Panc1 (cell line): ENCODE results near the gene CHPT1. TPM values are rescaled to one million over a fixed set of nuclear protein-coding genes. Genes with fewer than 3 reads are reported as not detected.

Experiments used
- ATAC-seq: fragments of 200-7000 bp; cut with Tn5 transposase; 2 replicates; pipeline ENCODE4 v1.9.1; 2020; ENCODE audit warnings: mild to moderate bottlenecking, moderate library complexity
- BruUV-seq: library from RNA; stranded (reverse); fragments of 400-500 nt; replicated peaks from 2 replicates; lab custom pipeline; 2021; lab: Mats Ljungman, UMichigan
- CTCF ChIA-PET: fragments of 300-600 bp; sonication (Branson Sonifier 250); formaldehyde crosslinking; loops from one replicate; lab custom pipeline; 2022; ENCODE audit warnings: antibody characterized with exemption; lab: Charles Lee
- POLR2A ChIA-PET: fragments of 300-600 bp; sonication (Branson Sonifier 250); formaldehyde crosslinking; loops from one replicate; lab custom pipeline; 2022; ENCODE audit warnings: antibody characterized with exemption; lab: Charles Lee
- DNase-seq: peaks from one replicate; pipeline ENCODE4 v3.0.0-alpha.2; 2010; ENCODE audit warnings: low read depth, low spot score
- H3K27ac ChIP-seq: 2 replicates; pipeline ENCODE4 v1.5.1; 2011; ENCODE audit warnings: mild to moderate bottlenecking, low read length, inconsistent platforms
- H3K27me3 ChIP-seq: fragments of 200-500 bp; sonication (Bioruptor generic); 2 replicates; pipeline ENCODE4 v1.6.0; 2014; ENCODE audit warnings: low read length, inconsistent platforms; ENCODE audit not compliant: control insufficient read depth, insufficient read depth
- H3K36me3 ChIP-seq: fragments of 200-500 bp; sonication (Bioruptor generic); 2 replicates; pipeline ENCODE4 v1.5.1; 2014; ENCODE audit warnings: inconsistent platforms, mild to moderate bottlenecking, low read length, moderate library complexity; ENCODE audit not compliant: control insufficient read depth, insufficient read depth
- H3K4me1 ChIP-seq: 2 replicates; pipeline ENCODE4 v1.5.1; 2011; ENCODE audit warnings: inconsistent platforms, mild to moderate bottlenecking, low read length, moderate library complexity; ENCODE audit not compliant: control insufficient read depth, insufficient read depth
- H3K4me3 ChIP-seq, 2 experiments: 2 replicates each; pipeline ENCODE4 v1.5.1; 2011 to 2012; ENCODE audit warnings: low read depth in 2 of 2, low read length in 2 of 2, mild to moderate bottlenecking in 2 of 2, inconsistent platforms in 1 of 2, moderate library complexity in 1 of 2
- H3K9me3 ChIP-seq: fragments of 200-500 bp; sonication (Bioruptor generic); 2 replicates; pipeline ENCODE4 v1.5.1; 2014; ENCODE audit warnings: low read depth, mild to moderate bottlenecking, inconsistent platforms, low read length, moderate library complexity; ENCODE audit not compliant: control insufficient read depth, insufficient read depth
- POLR2AphosphoS5 ChIP-seq: IDR thresholded peaks from 2 replicates; pipeline ENCODE4 v1.6.1; 2012; ENCODE audit warnings: mild to moderate bottlenecking, low read depth, low read length, moderate library complexity
- REST ChIP-seq, 2 experiments: IDR thresholded peaks; 2 replicates each; pipeline ENCODE4 v1.6.1; 2011 to 2012; ENCODE audit warnings: low read depth in 2 of 2, control low read depth in 1 of 2, low read length in 1 of 2, mild to moderate bottlenecking in 1 of 2, moderate library complexity in 1 of 2; ENCODE audit not compliant: insufficient read depth in 1 of 2
- SIN3A ChIP-seq: IDR thresholded peaks from 2 replicates; pipeline ENCODE4 v1.6.1; 2012; ENCODE audit warnings: low read depth, mild to moderate bottlenecking, low read length, moderate library complexity, borderline replicate concordance; ENCODE audit not compliant: insufficient read depth
- TCF7L2 ChIP-seq: IDR thresholded peaks from 2 replicates; pipeline ENCODE4 v1.6.1; 2011; ENCODE audit warnings: mild to moderate bottlenecking, low read depth, low read length, inconsistent platforms
- in situ Hi-C: cut with HindIII; loops from 2 replicates; pipeline ENCODE4 v1.10.0; 2016; ENCODE audit warnings: low sequenced_read_pairs, low pct_unique_long_range_greater_than_20kb
- intact Hi-C: fragments of 100-400 bp; cut with micrococcal nuclease; formaldehyde crosslinking; loops from one replicate; pipeline ENCODE4 v1.10.0; 2022; ENCODE audit not compliant: unreplicated experiment
- total RNA-seq: library from RNA; stranded (reverse); gene quantifications from one replicate; pipeline ENCODE4 v1.2.1, GENCODE V29; 2021; ENCODE audit not compliant: unreplicated experiment
- TF ChIP-seq, protein P1 (sequence below): fragments of 450-650 bp; IDR thresholded peaks from 2 replicates; pipeline ENCODE4 v1.5.1; 2017; ENCODE audit warnings: mild to moderate bottlenecking

The CHPT1 gene
- total RNA-seq, 1 experiment from 2014 or later = 78.3 TPM

DNA sequence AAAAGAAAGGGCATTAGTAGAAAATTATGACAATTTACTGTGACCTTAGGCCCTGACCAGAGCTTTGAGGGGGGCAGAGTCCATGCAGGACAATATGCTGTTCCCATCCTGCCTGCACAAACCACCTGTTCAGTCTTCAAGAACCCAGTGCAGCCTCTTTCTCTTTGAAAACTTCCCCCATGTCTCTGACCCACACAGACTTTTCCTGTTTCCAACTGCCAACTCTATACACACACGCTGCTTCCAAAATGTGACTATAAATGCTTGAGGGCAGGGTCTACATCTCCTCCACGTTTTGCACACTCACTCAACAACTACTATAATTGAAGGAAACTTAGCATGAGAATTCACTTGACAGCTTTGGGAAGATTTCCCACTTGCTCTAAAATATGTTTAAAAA, 78.4 kb downstream of the CHPT1 start:
- ChIA-PET POLR2A (no interaction called here), CTCF (no interaction called here)
- TF ChIP-seq, protein P1, sequence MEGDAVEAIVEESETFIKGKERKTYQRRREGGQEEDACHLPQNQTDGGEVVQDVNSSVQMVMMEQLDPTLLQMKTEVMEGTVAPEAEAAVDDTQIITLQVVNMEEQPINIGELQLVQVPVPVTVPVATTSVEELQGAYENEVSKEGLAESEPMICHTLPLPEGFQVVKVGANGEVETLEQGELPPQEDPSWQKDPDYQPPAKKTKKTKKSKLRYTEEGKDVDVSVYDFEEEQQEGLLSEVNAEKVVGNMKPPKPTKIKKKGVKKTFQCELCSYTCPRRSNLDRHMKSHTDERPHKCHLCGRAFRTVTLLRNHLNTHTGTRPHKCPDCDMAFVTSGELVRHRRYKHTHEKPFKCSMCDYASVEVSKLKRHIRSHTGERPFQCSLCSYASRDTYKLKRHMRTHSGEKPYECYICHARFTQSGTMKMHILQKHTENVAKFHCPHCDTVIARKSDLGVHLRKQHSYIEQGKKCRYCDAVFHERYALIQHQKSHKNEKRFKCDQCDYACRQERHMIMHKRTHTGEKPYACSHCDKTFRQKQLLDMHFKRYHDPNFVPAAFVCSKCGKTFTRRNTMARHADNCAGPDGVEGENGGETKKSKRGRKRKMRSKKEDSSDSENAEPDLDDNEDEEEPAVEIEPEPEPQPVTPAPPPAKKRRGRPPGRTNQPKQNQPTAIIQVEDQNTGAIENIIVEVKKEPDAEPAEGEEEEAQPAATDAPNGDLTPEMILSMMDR = no peak
- TF ChIP-seq REST (IDR thresholded peaks at IDR 0.05; ENCODE audit: insufficient read depth in 1 of 2, low read depth in 2 of 2, low read length in 1 of 2) (no peak), SIN3A (no peak), POLR2AphosphoS5 (no peak), TCF7L2 (no peak)
- no peaks in the 10 kb centered on the region for H3K27me3 ChIP-seq
- H3K27ac ChIP-seq = no peak overlapping the region
- no peaks in the 10 kb centered on the region for H3K36me3 ChIP-seq
- H3K4me1 ChIP-seq = no peaks in the 10 kb centered on the region
- no peaks in the 10 kb centered on the region for H3K9me3 ChIP-seq
- BruUV-seq = no TSS peak
- ATAC-seq (no peak), DNase-seq (no peak)
- in situ Hi-C loops (no loop called here), intact Hi-C loops (no loop called here)
- H3K4me3 ChIP-seq = no peak overlapping the region

- no TSS peak for BruUV-seq
- no peak for ATAC-seq
Measured at GRCh38 chr12:101777485-101777884, 80.0 kb downstream of the CHPT1 start.

More at GRCh38 chr12:101777485-101777884, 80.0 kb downstream of the CHPT1 start:
- H3K36me3 ChIP-seq = no peaks in the 10 kb centered on the region
- ChIA-PET CTCF (no interaction called here), POLR2A (no interaction called here)
- no peaks in the 10 kb centered on the region for H3K27me3 ChIP-seq
- H3K4me3 ChIP-seq = no peak overlapping the region
- in situ Hi-C loops = no loop called here
- no peak overlapping the region for H3K27ac ChIP-seq
- H3K9me3 ChIP-seq = no peaks in the 10 kb centered on the region
- TF ChIP-seq SIN3A (no peak), POLR2AphosphoS5 (no peak), REST (IDR thresholded peaks at IDR 0.05; ENCODE audit: insufficient read depth in 1 of 2, low read depth in 2 of 2, low read length in 1 of 2) (no peak), TCF7L2 (no peak)
- TF ChIP-seq, protein P1 = no peak
- no peak for DNase-seq
- intact Hi-C loops = no loop called here
- H3K4me1 ChIP-seq = no peaks in the 10 kb centered on the region
